Measurements from ENCODE around the gene RNU6-8. TPM values are rescaled to one million over a fixed set of nuclear protein-coding genes. Genes with fewer than 3 reads are reported as not detected.
A peak's percentile ranks its signal among the peaks of the same experiment; 100 is the strongest.

Gene RNU6-8
- total RNA-seq, 1 experiment from 2014 or later = not detected

GRCh38 chr14:32246751-32247150, 43.7 kb upstream of the RNU6-8 start:
- intact Hi-C loops (cut with micrococcal nuclease; ENCODE audit: unreplicated experiment) = no loop called here
- ChIA-PET CTCF (no interaction called here), POLR2A (ENCODE audit: unreplicated experiment) (interaction anchor here (0.6 kb wide), 1 partner anchor 43 kb away, joined by 6 read pairs; the partner anchor contains the start of gene RNU6-8)
- no peak for DNase-seq
- no TSS peak for BruUV-seq (replicated peaks)
- no peaks in the 10 kb centered on the region for H3K36me3 ChIP-seq (ENCODE audit: low read depth)
- no peak overlapping the region for H3K4me2 ChIP-seq
- no peaks in the 10 kb centered on the region for H3K4me1 ChIP-seq (replicated peaks; ENCODE audit: insufficient read depth)
- H3K9me3 ChIP-seq (ENCODE audit: insufficient read depth, low read depth) = no peaks in the 10 kb centered on the region
- H3K4me3 ChIP-seq = no peak overlapping the region
- H3F3A ChIP-seq (ENCODE audit: insufficient read depth, low read depth) = no peaks in the 10 kb centered on the region
- no peaks in the 10 kb centered on the region for H4K20me1 ChIP-seq (ENCODE audit: insufficient read depth)
- TF ChIP-seq CTCF (conservative IDR thresholded peaks at IDR 0.05) (no peak), EZH2 (IDR thresholded peaks at IDR 0.05; ENCODE audit: low read depth) (no peak)
- no peaks in the 10 kb centered on the region for H3K79me2 ChIP-seq (ENCODE audit: low read depth)
- H3K27ac ChIP-seq = no peak overlapping the region
- H2AFZ ChIP-seq = no peak overlapping the region
- no peaks in the 10 kb centered on the region for H3K9me2 ChIP-seq (ENCODE audit: insufficient read depth)
- H3K27me3 ChIP-seq (ENCODE audit: insufficient read depth, low read depth) = no peaks in the 10 kb centered on the region

GRCh38 chr14:32244404-32244803, 41.3 kb upstream of the RNU6-8 start:
- Histone ChIP-seq H3K4me3 (no peak overlapping the region), H3K36me3 (ENCODE audit: low read depth) (no peaks in the 10 kb centered on the region), H3K9me2 (ENCODE audit: insufficient read depth) (no peaks in the 10 kb centered on the region), H4K20me1 (ENCODE audit: insufficient read depth) (no peaks in the 10 kb centered on the region), H3K27me3 (ENCODE audit: insufficient read depth, low read depth) (no peaks in the 10 kb centered on the region), H3K79me2 (ENCODE audit: low read depth) (no peaks in the 10 kb centered on the region), H2AFZ (no peak overlapping the region), H3K4me2 (no peak overlapping the region), H3K4me1 (replicated peaks; ENCODE audit: insufficient read depth) (no peaks in the 10 kb centered on the region), H3K9me3 (ENCODE audit: insufficient read depth, low read depth) (no peaks in the 10 kb centered on the region), H3K27ac (no peak overlapping the region), H3F3A (ENCODE audit: insufficient read depth, low read depth) (no peaks in the 10 kb centered on the region)
- BruUV-seq (replicated peaks) = no TSS peak
- CTCF ChIA-PET = interaction anchor here (0.6 kb wide), 1 partner anchor 87 kb away, joined by 3 read pairs; no protein-coding TSS in a partner anchor
- POLR2A ChIA-PET (ENCODE audit: unreplicated experiment) = no interaction called here
- DNase-seq = no peak
- intact Hi-C loops (cut with micrococcal nuclease; ENCODE audit: unreplicated experiment) = no loop called here
- TF ChIP-seq CTCF (conservative IDR thresholded peaks at IDR 0.05) (no peak), EZH2 (IDR thresholded peaks at IDR 0.05; ENCODE audit: low read depth) (no peak)

- Histone ChIP-seq H3K9me3 (ENCODE audit: insufficient read depth, low read depth) (no peaks in the 10 kb centered on the region), H3F3A (ENCODE audit: insufficient read depth, low read depth) (peaks cover 16% of the 10 kb centered on the region; the same call in 1 of the 2 replicates), H4K20me1 (ENCODE audit: insufficient read depth) (no peaks in the 10 kb centered on the region), H2AFZ (no peak overlapping the region), H3K27me3 (ENCODE audit: insufficient read depth, low read depth) (no peaks in the 10 kb centered on the region), H3K4me3 (no peak overlapping the region), H3K9me2 (ENCODE audit: insufficient read depth) (no peaks in the 10 kb centered on the region), H3K27ac (no peak overlapping the region), H3K4me2 (peak overlapping the region; percentile 26; the same call in 1 of the 2 replicates), H3K79me2 (ENCODE audit: low read depth) (no peaks in the 10 kb centered on the region), H3K36me3 (ENCODE audit: low read depth) (no peaks in the 10 kb centered on the region), H3K4me1 (replicated peaks; ENCODE audit: insufficient read depth) (peaks cover 49% of the 10 kb centered on the region)
- intact Hi-C loops (cut with micrococcal nuclease; ENCODE audit: unreplicated experiment) = no loop called here
- CTCF ChIA-PET = no interaction called here
- no peak for TF ChIP-seq CTCF (conservative IDR thresholded peaks at IDR 0.05)
- no peak for TF ChIP-seq EZH2 (IDR thresholded peaks at IDR 0.05; ENCODE audit: low read depth)
- POLR2A ChIA-PET (ENCODE audit: unreplicated experiment) = no interaction called here
- peak in 1 of 2 experiments; percentile 76 for DNase-seq
- no TSS peak for BruUV-seq (replicated peaks)
Observed at GRCh38 chr14:32233260-32233659, 30.2 kb upstream of the RNU6-8 start.
